HEK293 (cell line): ENCODE measurements around the gene BCL11A.

Experiments used
- CTCF ChIA-PET: fragments of 350-600 bp; formaldehyde crosslinking; extraction: SDS; loops from one replicate; lab custom pipeline; 2021; ENCODE audit warnings: antibody characterized with exemption; lab: Yijun Ruan, JAX
- POLR2A ChIA-PET: fragments of 300-600 bp; formaldehyde crosslinking; extraction: SDS; loops from one replicate; lab custom pipeline; 2020; ENCODE audit warnings: antibody characterized with exemption, inconsistent platforms; lab: Yijun Ruan, JAX
- H3K27ac ChIP-seq: fragments of 200-500 bp; sonication (Bioruptor generic); 2 replicates; pipeline ENCODE4 v1.5.1; 2014; ENCODE audit warnings: low read depth, low read length, control low read depth, inconsistent platforms; ENCODE audit errors: extremely low read depth
- H3K36me3 ChIP-seq, 2 experiments: fragments of 200-500 bp in 1 of 2; sonication (Bioruptor generic) in 1 of 2; 1 replicate in 1 of 2; 2 replicates in 1 of 2; pipeline ENCODE4 v1.5.1; 2014 to 2017; ENCODE audit warnings: inconsistent platforms in 2 of 2, low read length in 2 of 2; ENCODE audit not compliant: control insufficient read depth in 2 of 2, insufficient read depth in 1 of 2
- H3K4me1 ChIP-seq: fragments of 200-500 bp; sonication (Bioruptor generic); 2 replicates; pipeline ENCODE4 v1.5.1; 2014; ENCODE audit warnings: mild to moderate bottlenecking, low read length, inconsistent platforms; ENCODE audit not compliant: control insufficient read depth, insufficient read depth
- H3K4me3 ChIP-seq: 2 replicates; pipeline ENCODE4 v1.5.1; 2011; ENCODE audit warnings: low read depth, mild to moderate bottlenecking, control low read depth, low read length, moderate library complexity
- H3K9me3 ChIP-seq: fragments of 200-500 bp; sonication (Bioruptor generic); 2 replicates; pipeline ENCODE4 v1.5.1; 2014; ENCODE audit warnings: low read depth, low read length, inconsistent platforms; ENCODE audit not compliant: control insufficient read depth, insufficient read depth
- MYNN ChIP-seq: fragments of 450-650 bp; formaldehyde crosslinking; IDR thresholded peaks from 2 replicates; pipeline ENCODE4 v1.5.1; 2016; ENCODE audit warnings: missing biosample characterization, missing genetic modification characterization, borderline replicate concordance
- PATZ1 ChIP-seq: fragments of 450-650 bp; formaldehyde crosslinking; IDR thresholded peaks from 2 replicates; pipeline ENCODE4 v1.5.1; 2016; ENCODE audit warnings: missing biosample characterization, missing genetic modification characterization
- PRDM1 ChIP-seq: fragments of 450-650 bp; formaldehyde crosslinking; IDR thresholded peaks from 2 replicates; pipeline ENCODE4; 2016; ENCODE audit warnings: missing biosample characterization, missing genetic modification characterization
- SP3 ChIP-seq: fragments of 450-650 bp; formaldehyde crosslinking; IDR thresholded peaks from 2 replicates; pipeline ENCODE4 v1.5.1; 2016; ENCODE audit warnings: missing biosample characterization, missing genetic modification characterization
- ZEB2 ChIP-seq: fragments of 450-650 bp; formaldehyde crosslinking; IDR thresholded peaks from 2 replicates; pipeline ENCODE4 v1.5.1; 2016; ENCODE audit warnings: missing biosample characterization, missing genetic modification characterization
- ZFHX2 ChIP-seq: fragments of 450-650 bp; formaldehyde crosslinking; conservative IDR thresholded peaks from 2 replicates; pipeline ENCODE4 v1.5.1; 2016; ENCODE audit warnings: missing biosample characterization, missing genetic modification characterization
- ZNF146 ChIP-seq: fragments of 450-650 bp; formaldehyde crosslinking; IDR thresholded peaks from 2 replicates; pipeline ENCODE4 v1.5.1; 2016; ENCODE audit warnings: missing biosample characterization, missing genetic modification characterization
- ZNF19 ChIP-seq: fragments of 450-650 bp; formaldehyde crosslinking; IDR thresholded peaks from 2 replicates; pipeline ENCODE4; 2016; ENCODE audit warnings: missing biosample characterization, missing genetic modification characterization, low read depth
- ZNF221 ChIP-seq: fragments of 450-650 bp; formaldehyde crosslinking; IDR thresholded peaks from 2 replicates; pipeline ENCODE4 v1.5.1; 2017; ENCODE audit warnings: missing biosample characterization, missing genetic modification characterization, borderline replicate concordance
- ZNF302 ChIP-seq: fragments of 450-650 bp; formaldehyde crosslinking; IDR thresholded peaks from 2 replicates; pipeline ENCODE4 v1.5.1; 2016; ENCODE audit warnings: missing biosample characterization, missing genetic modification characterization, low read depth
- ZNF391 ChIP-seq: fragments of 450-650 bp; formaldehyde crosslinking; IDR thresholded peaks from 2 replicates; pipeline ENCODE4 v1.5.1; 2016; ENCODE audit warnings: low read depth, missing biosample characterization, missing genetic modification characterization, borderline replicate concordance
- ZNF423 ChIP-seq: fragments of 450-650 bp; formaldehyde crosslinking; IDR thresholded peaks from 2 replicates; pipeline ENCODE4 v1.5.1; 2016; ENCODE audit warnings: missing biosample characterization, missing genetic modification characterization
- ZNF560 ChIP-seq: fragments of 450-650 bp; formaldehyde crosslinking; IDR thresholded peaks from 2 replicates; pipeline ENCODE4 v1.5.1; 2017; ENCODE audit warnings: missing biosample characterization, missing genetic modification characterization, borderline replicate concordance
- ZNF596 ChIP-seq: fragments of 450-650 bp; IDR thresholded peaks from 2 replicates; pipeline ENCODE4 v1.5.0; 2018; ENCODE audit warnings: missing biosample characterization, mild to moderate bottlenecking, missing genetic modification characterization, moderate library complexity
- ZNF600 ChIP-seq: fragments of 450-650 bp; formaldehyde crosslinking; IDR thresholded peaks from 2 replicates; pipeline ENCODE4 v1.5.1; 2016; ENCODE audit warnings: missing biosample characterization, missing genetic modification characterization
- ZNF626 ChIP-seq: fragments of 450-650 bp; sonication (Bioruptor Pico); formaldehyde crosslinking; IDR thresholded peaks from 2 replicates; pipeline ENCODE4 v1.5.1; 2018; ENCODE audit warnings: missing biosample characterization, missing genetic modification characterization, inconsistent platforms
- ZNF629 ChIP-seq: fragments of 450-650 bp; formaldehyde crosslinking; IDR thresholded peaks from 2 replicates; pipeline ENCODE4 v1.5.1; 2017; ENCODE audit warnings: missing biosample characterization, missing genetic modification characterization
- ZNF76 ChIP-seq: fragments of 450-650 bp; formaldehyde crosslinking; IDR thresholded peaks from 2 replicates; pipeline ENCODE4; 2016; ENCODE audit warnings: low read depth, missing biosample characterization, missing genetic modification characterization, borderline replicate concordance
- ZSCAN16 ChIP-seq: fragments of 450-650 bp; formaldehyde crosslinking; IDR thresholded peaks from 2 replicates; pipeline ENCODE4 v1.5.1; 2016; ENCODE audit warnings: missing biosample characterization, missing genetic modification characterization
- TF ChIP-seq, protein P1 (sequence below): fragments of 450-650 bp; formaldehyde crosslinking; IDR thresholded peaks from 2 replicates; pipeline ENCODE4 v1.5.1; 2017; ENCODE audit warnings: missing biosample characterization, missing genetic modification characterization
- TF ChIP-seq, protein P2 (sequence below): fragments of 450-650 bp; formaldehyde crosslinking; IDR thresholded peaks from 2 replicates; pipeline ENCODE4 v1.5.1; 2016; ENCODE audit warnings: missing biosample characterization, missing genetic modification characterization
- TF ChIP-seq, protein P3 (sequence below): fragments of 450-650 bp; formaldehyde crosslinking; IDR thresholded peaks from 2 replicates; pipeline ENCODE4 v1.5.1; 2016; ENCODE audit warnings: missing biosample characterization, missing genetic modification characterization
- TF ChIP-seq, protein P4 (sequence below): fragments of 450-650 bp; formaldehyde crosslinking; IDR thresholded peaks from 2 replicates; pipeline ENCODE4 v1.5.1; 2016; ENCODE audit warnings: missing biosample characterization, missing genetic modification characterization
- TF ChIP-seq, protein P5 (sequence below): fragments of 450-650 bp; formaldehyde crosslinking; IDR thresholded peaks from 2 replicates; pipeline ENCODE4 v1.5.1; 2016; ENCODE audit warnings: missing biosample characterization, missing genetic modification characterization

Gene BCL11A

GRCh38 chr2:60550178-60550983 is 3.1 kb downstream of the BCL11A start:
- Histone ChIP-seq H3K27ac (peak overlapping the region; percentile 99), H3K9me3 (no peaks in the 10 kb centered on the region), H3K4me3 (peak overlapping the region; percentile 77), H3K4me1 (peaks cover 19% of the 10 kb centered on the region), H3K36me3 (peaks cover 0 to 9% of the 10 kb centered on the region in 2 experiments; a peak in 1 of 3 replicates)
- ChIA-PET CTCF (interaction anchor here (0.6 to 1.7 kb wide), 28 partner anchors 8 to 1977 kb away, joined by 3 to 9 read pairs (median 3); no protein-coding TSS in a partner anchor), POLR2A (interaction anchor here (0.6 to 2.5 kb wide), 13 partner anchors 8 to 583 kb away, joined by 3 to 12 read pairs (median 5); no protein-coding TSS in a partner anchor)
- TF ChIP-seq ZNF423: no peak
- peak; percentile 79 for TF ChIP-seq ZEB2 (tag by site-specific recombination)
- TF ChIP-seq, protein P1, sequence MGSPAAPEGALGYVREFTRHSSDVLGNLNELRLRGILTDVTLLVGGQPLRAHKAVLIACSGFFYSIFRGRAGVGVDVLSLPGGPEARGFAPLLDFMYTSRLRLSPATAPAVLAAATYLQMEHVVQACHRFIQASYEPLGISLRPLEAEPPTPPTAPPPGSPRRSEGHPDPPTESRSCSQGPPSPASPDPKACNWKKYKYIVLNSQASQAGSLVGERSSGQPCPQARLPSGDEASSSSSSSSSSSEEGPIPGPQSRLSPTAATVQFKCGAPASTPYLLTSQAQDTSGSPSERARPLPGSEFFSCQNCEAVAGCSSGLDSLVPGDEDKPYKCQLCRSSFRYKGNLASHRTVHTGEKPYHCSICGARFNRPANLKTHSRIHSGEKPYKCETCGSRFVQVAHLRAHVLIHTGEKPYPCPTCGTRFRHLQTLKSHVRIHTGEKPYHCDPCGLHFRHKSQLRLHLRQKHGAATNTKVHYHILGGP (tag by site-specific recombination): no peak
- TF ChIP-seq ZNF629 (tag by site-specific recombination): no peak
- TF ChIP-seq ZNF600 (tag by site-specific recombination): peak; percentile 53; the same call in 1 of the 2 replicates
- no peak for TF ChIP-seq ZNF221
- peak; percentile 57 for TF ChIP-seq SP3
- no peak for TF ChIP-seq MYNN (tag by site-specific recombination)
- no peak for TF ChIP-seq ZNF596 (tag by site-specific recombination)
- TF ChIP-seq, protein P2, sequence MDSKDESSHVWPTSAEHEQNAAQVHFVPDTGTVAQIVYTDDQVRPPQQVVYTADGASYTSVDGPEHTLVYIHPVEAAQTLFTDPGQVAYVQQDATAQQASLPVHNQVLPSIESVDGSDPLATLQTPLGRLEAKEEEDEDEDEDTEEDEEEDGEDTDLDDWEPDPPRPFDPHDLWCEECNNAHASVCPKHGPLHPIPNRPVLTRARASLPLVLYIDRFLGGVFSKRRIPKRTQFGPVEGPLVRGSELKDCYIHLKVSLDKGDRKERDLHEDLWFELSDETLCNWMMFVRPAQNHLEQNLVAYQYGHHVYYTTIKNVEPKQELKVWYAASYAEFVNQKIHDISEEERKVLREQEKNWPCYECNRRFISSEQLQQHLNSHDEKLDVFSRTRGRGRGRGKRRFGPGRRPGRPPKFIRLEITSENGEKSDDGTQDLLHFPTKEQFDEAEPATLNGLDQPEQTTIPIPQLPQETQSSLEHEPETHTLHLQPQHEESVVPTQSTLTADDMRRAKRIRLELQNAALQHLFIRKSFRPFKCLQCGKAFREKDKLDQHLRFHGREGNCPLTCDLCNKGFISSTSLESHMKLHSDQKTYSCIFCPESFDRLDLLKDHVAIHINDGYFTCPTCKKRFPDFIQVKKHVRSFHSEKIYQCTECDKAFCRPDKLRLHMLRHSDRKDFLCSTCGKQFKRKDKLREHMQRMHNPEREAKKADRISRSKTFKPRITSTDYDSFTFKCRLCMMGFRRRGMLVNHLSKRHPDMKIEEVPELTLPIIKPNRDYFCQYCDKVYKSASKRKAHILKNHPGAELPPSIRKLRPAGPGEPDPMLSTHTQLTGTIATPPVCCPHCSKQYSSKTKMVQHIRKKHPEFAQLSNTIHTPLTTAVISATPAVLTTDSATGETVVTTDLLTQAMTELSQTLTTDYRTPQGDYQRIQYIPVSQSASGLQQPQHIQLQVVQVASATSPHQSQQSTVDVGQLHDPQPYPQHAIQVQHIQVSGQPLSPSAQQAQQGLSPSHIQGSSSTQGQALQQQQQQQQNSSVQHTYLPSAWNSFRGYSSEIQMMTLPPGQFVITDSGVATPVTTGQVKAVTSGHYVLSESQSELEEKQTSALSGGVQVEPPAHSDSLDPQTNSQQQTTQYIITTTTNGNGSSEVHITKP (tag by site-specific recombination): peak; percentile 15; the same call in 1 of the 2 replicates
- TF ChIP-seq ZSCAN16: no peak
- TF ChIP-seq, protein P3, sequence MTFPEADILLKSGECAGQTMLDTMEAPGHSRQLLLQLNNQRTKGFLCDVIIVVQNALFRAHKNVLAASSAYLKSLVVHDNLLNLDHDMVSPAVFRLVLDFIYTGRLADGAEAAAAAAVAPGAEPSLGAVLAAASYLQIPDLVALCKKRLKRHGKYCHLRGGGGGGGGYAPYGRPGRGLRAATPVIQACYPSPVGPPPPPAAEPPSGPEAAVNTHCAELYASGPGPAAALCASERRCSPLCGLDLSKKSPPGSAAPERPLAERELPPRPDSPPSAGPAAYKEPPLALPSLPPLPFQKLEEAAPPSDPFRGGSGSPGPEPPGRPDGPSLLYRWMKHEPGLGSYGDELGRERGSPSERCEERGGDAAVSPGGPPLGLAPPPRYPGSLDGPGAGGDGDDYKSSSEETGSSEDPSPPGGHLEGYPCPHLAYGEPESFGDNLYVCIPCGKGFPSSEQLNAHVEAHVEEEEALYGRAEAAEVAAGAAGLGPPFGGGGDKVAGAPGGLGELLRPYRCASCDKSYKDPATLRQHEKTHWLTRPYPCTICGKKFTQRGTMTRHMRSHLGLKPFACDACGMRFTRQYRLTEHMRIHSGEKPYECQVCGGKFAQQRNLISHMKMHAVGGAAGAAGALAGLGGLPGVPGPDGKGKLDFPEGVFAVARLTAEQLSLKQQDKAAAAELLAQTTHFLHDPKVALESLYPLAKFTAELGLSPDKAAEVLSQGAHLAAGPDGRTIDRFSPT (tag by site-specific recombination): peak; percentile 27
- TF ChIP-seq ZNF391 (tag by site-specific recombination): no peak; the same call in none of the 2 replicates
- no peak for TF ChIP-seq ZNF560 (tag by site-specific recombination)
- TF ChIP-seq, protein P4, sequence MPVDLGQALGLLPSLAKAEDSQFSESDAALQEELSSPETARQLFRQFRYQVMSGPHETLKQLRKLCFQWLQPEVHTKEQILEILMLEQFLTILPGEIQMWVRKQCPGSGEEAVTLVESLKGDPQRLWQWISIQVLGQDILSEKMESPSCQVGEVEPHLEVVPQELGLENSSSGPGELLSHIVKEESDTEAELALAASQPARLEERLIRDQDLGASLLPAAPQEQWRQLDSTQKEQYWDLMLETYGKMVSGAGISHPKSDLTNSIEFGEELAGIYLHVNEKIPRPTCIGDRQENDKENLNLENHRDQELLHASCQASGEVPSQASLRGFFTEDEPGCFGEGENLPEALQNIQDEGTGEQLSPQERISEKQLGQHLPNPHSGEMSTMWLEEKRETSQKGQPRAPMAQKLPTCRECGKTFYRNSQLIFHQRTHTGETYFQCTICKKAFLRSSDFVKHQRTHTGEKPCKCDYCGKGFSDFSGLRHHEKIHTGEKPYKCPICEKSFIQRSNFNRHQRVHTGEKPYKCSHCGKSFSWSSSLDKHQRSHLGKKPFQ: peak; percentile 78
- no peak for TF ChIP-seq ZNF302 (tag by site-specific recombination)
- peak; percentile 28; the same call in 1 of the 2 replicates for TF ChIP-seq ZNF76 (tag by site-specific recombination)
- peak; percentile 40; the same call in 1 of the 2 replicates for TF ChIP-seq PRDM1 (tag by site-specific recombination)
- TF ChIP-seq, protein P5, sequence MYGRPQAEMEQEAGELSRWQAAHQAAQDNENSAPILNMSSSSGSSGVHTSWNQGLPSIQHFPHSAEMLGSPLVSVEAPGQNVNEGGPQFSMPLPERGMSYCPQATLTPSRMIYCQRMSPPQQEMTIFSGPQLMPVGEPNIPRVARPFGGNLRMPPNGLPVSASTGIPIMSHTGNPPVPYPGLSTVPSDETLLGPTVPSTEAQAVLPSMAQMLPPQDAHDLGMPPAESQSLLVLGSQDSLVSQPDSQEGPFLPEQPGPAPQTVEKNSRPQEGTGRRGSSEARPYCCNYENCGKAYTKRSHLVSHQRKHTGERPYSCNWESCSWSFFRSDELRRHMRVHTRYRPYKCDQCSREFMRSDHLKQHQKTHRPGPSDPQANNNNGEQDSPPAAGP: peak; percentile 47; the same call in 1 of the 2 replicates
- TF ChIP-seq ZNF19 (tag by site-specific recombination): no peak
- peak; percentile 75 for TF ChIP-seq ZFHX2 (tag by site-specific recombination)
- TF ChIP-seq PATZ1: peak; percentile 99
- TF ChIP-seq ZNF626 (tag by site-specific recombination): no peak
- no peak for TF ChIP-seq ZNF146
